ENCODE data around the gene GAD1.

DNA sequence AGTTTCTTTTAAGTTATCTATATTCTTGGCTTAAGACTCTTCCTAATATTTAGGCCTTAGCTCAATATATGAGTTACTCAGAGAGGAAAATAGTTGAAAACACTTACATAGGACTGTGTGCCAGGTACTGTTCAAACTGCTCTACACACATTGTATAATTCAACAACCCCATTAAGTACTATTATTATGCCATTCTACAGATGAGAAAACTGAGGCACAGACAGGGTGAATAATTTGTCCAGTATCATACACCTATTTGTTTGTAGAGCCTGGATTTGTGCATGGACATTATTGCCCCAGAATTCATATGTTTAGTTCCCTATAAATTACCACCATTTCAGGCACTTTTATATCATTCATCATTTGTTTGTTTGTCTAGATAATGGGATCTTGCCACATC, 17.7 kb upstream of the GAD1 start:
- TF ChIP-seq, protein P1, sequence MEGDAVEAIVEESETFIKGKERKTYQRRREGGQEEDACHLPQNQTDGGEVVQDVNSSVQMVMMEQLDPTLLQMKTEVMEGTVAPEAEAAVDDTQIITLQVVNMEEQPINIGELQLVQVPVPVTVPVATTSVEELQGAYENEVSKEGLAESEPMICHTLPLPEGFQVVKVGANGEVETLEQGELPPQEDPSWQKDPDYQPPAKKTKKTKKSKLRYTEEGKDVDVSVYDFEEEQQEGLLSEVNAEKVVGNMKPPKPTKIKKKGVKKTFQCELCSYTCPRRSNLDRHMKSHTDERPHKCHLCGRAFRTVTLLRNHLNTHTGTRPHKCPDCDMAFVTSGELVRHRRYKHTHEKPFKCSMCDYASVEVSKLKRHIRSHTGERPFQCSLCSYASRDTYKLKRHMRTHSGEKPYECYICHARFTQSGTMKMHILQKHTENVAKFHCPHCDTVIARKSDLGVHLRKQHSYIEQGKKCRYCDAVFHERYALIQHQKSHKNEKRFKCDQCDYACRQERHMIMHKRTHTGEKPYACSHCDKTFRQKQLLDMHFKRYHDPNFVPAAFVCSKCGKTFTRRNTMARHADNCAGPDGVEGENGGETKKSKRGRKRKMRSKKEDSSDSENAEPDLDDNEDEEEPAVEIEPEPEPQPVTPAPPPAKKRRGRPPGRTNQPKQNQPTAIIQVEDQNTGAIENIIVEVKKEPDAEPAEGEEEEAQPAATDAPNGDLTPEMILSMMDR (IDR thresholded peaks at IDR 0.05; ENCODE audit: low read depth, low read length), result no peak
- no peak for TF ChIP-seq EZH2phosphoT487 (IDR thresholded peaks at IDR 0.05; ENCODE audit: low read depth)

All from OCI-LY3 (cell line).